Occipital lobe (tissue), 2 donors: ENCODE results near the gene SYNPO. TPM values are rescaled to one million over a fixed set of nuclear protein-coding genes. Genes with fewer than 3 reads are reported as not detected.

Experiments used
- DNase-seq: peaks from one replicate; lab custom pipeline; 2025; lab: John Stamatoyannopoulos, UW
- total RNA-seq: library from RNA; depleted of rRNA; stranded (reverse); fragments of >200 nt; gene quantifications from one replicate; pipeline ENCODE4 v1.2.3, GENCODE V29; 2014

The SYNPO gene
- total RNA-seq, 1 donor from 2014 or later = 5.8 TPM

DNA sequence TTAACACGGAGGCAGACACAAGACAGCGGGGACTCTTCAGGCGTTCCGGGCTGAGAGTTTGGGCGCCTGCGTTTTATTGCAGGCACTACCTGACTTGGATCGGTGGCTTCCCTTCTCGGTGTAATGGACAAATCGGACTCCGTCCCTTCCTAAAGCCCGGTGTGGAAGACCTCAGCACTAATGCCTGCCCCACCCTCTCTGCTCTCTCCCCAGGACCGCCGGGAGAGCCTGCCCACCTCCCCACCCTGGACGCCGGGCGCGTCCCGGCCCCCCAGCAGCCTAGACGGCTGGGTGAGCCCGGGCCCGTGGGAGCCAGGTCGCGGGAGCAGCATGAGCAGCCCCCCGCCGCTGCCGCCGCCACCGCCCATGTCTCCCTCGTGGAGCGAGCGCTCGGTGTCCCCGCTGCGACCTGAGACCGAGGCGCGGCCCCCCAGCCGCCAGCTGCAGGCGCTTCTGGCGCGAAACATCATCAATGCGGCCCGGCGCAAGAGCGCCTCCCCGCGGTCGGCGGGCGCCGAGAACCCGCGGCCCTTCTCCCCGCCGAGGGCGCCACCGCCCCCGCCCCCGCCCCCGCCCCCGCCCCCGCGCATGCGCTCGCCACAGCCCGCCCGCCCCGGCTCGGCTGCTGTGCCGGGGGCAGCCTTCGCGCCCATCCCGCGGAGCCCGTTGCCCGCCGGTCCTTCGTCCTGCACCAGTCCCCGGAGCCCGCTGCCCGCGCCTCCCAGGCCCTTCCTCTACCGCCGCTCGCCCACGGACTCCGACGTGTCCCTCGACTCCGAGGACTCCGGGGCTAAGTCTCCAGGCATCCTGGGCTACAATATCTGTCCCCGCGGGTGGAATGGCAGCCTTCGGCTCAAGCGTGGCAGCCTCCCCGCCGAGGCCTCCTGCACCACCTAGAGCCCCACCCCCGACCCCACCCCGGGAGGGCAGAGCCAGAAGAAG lies 16.0 kb downstream of the SYNPO start:
- peak; percentile 61 for DNase-seq

DNA sequence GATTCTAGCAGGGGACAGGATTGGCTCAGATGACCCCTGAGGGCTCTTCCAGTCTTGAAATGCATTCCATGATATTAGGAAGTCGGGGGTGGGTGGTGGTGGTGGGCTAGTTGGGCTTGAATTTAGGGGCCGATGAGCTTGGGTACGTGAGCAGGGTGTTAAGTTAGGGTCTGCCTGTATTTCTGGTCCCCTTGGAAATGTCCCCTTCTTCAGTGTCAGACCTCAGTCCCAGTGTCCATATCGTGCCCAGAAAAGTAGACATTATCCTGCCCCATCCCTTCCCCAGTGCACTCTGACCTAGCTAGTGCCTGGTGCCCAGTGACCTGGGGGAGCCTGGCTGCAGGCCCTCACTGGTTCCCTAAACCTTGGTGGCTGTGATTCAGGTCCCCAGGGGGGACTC lies 17.7 kb downstream of the SYNPO start:
- no peak for DNase-seq

DNA sequence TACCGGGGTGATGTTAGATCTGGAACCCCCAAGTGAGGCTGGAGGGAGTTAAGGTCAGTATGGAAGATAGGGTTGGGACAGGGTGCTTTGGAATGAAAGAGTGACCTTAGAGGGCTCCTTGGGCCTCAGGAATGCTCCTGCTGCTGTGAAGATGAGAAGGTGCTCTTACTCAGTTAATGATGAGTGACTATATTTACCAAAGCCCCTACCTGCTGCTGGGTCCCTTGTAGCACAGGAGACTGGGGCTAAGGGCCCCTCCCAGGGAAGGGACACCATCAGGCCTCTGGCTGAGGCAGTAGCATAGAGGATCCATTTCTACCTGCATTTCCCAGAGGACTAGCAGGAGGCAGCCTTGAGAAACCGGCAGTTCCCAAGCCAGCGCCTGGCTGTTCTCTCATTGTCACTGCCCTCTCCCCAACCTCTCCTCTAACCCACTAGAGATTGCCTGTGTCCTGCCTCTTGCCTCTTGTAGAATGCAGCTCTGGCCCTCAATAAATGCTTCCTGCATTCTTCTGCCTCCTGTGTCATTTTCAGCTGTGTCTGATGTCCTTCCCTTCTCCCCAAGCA lies 18.3 kb downstream of the SYNPO start:
- DNase-seq = no peak

DNA sequence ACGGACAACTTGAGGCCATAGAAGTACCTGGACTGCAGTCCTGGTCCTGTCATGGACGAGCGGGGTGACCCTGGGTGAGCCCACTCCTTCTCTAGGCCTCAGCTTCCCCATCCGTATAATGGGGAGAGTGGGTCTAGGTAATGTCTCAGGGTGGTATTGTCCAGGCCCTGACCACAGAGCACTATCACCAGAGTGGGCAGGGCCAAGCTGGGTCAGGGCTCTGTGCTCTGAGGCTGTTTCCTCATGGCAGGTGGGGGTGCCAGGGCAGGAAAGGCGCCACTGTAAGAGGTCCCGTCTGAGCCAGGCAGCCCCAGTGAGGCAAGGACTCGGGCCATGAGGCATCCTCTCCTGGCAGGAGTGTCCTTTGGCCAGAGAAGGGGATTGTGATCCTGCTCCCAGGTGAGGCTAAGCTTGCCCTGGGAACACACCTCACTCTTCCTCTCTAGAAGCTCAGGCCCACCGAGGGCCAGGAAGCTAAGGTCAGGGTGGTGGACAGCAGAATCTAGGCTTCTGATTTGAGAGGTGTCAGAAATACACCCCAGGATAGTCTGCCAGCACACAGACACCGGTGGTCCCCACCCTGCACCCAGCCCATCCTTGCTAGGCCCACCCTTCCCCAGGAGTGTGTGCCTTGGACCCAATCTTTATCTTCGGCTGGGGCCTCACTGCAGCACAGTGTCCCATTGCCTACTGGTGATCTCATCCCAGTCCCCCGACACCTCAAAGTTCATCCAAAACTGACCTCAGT lies 19.1 kb downstream of the SYNPO start:
- DNase-seq = no peak

DNA sequence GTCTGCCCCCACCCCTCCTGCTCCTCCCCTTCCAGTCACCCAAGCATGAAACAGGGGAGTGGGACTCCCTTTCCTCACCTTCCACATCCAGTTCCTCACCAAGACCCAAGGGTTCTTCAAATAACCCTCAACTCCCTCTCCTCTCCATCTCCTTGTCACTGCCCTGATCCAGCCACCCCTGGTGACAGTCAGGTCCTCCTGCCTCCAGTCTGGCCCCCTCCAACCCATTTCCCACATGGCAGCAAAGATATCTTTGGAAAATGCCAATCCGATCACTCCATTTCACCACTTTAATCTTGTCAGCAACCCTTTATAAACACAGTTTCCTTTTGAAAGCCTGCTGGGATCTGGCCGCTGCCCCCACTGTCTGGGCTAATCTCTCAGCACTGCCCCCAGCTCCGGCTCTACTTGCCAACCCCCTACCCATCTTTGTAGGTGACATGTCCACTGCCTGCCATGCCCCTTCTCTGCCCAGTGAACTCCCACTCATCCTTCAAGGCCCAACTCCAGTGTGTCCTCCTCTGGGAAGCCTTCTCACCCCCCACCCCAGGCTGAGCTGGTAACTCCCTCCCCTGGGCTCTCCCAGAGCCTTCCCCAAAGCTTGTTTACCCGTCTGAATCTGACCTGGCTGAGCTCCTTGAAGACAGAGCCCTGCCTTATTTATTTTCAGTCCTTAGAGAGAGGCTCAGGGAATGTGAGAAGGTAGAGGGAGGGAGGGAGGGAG lies 19.8 kb downstream of the SYNPO start:
- no peak for DNase-seq

DNA sequence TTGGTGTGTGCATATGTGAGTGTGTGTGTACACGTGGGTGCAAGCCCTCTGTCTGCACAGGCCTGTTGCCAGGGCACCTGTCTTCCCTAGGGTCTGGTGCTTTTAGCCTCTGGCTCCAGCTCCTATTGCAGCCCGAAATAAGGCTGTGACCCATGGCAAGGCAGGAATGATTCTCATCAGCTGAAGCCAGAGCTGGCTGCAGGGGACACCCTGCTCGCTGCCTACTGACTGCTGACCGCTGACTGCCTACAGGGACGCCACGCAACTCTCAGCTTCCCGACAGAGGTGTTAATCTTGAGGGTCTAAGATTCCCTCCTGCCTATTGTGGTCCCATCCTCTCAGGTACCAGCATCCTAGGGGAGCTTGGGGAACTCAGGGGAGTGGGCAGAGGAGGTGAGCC lies 20.6 kb downstream of the SYNPO start, which contains the start of gene MYOZ3:
TSS of gene MYOZ3 (plus strand) at position 166 of the 400 bp plus-strand sequence. CDS start 1,691 bp downstream, outside the sequence.
- DNase-seq = no peak

DNA sequence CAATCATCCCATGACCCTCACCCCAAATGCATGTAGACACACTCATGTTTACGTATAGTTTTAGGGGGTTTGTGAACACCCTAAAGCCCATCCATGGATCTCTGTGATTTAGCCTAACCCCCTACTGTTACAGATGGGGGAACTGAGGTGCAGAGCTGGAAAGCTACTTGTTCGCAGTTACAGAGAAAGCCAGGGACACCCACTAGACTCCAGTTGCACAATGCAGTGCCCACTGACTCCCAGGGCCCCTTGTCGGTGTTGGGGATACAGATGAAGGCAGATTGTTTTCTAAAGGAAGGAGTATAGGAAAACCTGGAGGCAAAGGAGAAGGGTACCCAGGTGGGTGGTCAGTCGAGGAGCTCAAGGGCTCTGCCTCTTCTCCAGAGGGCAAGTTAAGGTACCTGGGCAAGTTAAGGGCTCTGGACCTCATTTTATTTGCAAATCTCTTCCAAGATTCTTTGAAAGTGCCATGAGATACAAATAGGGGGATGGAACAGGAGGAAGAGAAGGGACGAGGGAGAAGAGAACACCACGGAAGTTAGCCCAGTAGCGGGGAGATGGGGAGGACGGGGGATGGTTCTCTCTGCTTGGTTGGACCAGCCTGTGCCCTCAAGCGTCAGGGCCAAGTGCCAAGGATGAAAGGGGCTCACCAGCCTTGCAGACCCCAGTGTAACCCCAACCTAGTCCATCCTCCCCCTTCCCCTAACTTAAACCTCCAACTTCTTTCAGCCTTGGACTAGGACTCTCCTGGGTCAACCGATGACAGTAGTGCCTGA lies 21.5 kb downstream of the SYNPO start:
- no peak for DNase-seq

DNA sequence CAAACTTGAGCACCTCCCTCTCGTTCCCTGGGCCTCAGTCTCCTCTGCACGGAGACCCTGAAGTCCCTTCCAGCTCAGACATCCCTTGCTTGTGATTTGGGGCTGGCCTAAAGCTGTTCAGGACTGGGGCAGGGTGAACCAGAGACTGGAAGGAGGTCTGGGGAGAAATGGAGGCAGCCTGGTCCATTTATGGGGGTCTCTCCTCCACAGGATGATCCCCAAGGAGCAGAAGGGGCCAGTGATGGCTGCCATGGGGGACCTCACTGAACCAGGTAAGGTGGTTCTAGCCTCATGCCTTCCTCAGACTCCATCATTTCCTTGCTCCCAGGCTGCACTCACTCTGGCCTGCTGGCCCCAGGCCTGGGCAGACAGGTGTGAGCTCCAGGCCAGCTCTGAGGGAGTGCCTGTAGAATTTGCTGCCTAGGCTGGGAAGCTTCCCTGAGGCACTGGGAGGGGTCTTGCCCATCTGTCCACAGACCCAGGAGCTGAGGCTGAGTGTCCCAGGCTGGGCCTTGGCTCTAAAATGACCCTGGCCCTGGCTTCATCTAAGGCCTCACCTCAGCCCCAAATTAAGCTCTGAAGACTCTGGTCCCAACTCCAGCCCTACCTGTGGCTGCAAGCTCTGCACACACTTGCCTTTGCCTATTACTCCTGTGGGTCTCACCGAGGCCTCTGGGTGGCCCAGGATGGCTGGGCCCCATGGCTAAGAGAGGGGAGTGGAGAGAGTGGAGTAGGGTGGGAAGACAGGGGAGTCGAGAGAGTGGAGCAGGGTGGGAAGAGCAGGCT lies 22.5 kb downstream of the SYNPO start:
- DNase-seq = no peak

DNA sequence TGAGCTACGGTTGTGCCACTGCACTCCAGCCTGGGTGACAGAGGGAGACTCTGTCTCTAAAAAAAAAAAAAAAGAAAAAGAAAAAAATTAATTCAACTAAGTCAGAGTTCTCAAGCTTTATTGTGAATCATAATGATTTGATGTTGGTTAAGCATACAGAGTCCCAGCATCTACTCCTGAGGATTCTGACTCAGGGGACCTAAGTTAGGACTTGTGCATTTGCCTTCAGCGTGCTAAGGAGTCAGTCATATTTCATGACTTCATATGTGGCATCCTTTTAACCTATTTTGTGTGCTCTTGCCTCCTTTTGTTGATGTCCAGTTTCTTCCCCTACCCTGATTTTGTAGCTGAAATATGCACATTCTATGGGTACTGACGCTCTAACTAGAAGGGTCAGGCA lies 23.5 kb downstream of the SYNPO start:
- DNase-seq = no peak

DNA sequence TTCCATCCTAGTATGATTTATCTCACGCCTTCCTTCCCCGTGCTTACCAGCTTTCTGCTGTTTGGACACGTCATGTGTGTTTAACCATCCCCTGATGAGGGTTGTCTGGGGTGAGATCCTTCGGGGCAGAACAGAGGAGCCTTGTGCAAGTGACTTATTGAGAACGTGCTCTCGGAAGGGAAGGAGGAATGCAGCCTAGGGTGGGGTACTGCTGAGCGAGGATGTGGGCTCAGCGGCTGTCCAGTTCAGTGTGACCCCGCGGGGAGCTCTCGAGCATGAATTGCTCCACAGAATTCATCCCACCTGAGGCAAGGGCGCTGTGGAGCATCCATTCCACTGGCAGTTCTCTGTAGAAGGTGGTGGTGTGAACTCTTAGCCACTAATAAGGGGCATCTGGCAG lies 24.6 kb downstream of the SYNPO start:
- DNase-seq = no peak

DNA sequence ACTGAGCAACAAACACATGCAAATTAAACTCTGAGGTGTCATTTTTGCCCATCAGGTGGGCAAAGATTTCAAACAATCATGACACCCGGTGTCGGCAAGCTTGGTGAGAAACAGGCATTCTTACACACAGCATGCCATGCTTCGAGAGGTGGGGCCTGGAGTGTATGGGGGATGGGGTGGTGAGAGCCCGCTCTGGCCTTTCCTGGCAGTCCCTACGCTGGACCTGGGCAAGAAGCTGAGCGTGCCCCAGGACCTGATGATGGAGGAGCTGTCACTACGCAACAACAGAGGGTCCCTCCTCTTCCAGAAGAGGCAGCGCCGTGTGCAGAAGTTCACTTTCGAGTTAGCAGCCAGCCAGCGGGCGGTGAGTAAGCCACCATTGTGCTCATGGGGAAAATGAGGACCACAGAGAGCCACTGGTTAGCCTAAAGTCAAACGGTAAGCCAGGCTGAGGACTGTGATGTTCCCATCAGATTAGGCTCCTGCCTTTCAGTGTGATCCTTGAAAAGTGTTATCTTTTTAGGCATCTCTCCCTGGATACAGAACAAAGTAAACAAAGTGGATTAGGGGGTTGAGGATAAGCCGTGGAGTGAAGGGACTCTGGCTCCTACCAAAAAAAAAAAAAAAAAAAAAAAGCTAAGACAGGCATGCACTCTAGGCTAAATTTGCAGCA lies 30.0 kb downstream of the SYNPO start:
- DNase-seq = no peak

DNA sequence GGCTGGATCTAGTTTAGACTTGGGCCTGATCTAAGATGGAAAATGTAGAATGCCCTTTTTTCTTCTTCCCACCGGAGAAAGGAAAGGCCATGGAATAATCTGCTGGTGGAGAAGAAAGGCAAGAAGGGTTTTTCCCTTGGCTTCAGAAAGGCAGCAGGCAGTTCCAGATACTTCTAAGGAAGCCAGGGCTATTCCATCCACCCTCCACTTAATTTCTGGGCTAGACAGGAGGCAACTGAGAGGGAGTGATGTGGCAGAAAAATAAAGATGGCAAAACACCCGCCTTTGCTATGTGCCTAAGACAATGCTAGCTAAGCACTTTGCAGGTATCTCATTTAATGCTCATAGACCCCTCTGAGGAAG lies 30.5 kb downstream of the SYNPO start:
- DNase-seq = no peak

DNA sequence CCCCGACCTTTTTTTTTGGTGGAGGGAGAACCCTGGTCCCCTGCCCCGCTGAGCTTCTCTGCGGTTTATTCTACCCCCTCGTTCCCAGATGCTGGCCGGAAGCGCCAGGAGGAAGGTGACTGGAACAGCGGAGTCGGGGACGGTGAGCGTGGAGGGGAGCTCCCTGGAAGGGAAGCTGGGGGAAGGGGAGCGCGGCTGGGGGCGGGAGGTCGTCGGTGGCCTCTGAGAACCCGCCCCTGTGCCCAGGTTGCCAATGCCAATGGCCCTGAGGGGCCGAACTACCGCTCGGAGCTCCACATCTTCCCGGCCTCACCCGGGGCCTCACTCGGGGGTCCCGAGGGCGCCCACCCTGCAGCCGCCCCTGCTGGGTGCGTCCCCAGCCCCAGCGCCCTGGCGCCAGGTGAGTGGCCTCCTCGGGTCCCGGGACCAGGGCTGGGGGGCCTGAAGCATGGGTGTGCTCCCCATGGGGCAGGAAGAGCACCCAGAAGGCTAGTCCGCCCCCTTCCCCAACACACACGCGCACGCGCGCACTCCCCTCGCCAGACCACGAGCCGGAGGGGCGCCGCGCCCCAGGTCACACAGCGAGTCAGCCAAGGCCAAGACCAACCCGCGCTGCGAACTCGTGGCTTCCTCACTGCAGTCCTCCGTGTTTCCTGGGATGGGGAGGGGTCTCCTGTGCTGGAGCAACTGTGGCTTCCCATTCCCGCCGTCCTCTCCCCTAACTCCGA lies 31.2 kb downstream of the SYNPO start:
- no peak for DNase-seq

DNA sequence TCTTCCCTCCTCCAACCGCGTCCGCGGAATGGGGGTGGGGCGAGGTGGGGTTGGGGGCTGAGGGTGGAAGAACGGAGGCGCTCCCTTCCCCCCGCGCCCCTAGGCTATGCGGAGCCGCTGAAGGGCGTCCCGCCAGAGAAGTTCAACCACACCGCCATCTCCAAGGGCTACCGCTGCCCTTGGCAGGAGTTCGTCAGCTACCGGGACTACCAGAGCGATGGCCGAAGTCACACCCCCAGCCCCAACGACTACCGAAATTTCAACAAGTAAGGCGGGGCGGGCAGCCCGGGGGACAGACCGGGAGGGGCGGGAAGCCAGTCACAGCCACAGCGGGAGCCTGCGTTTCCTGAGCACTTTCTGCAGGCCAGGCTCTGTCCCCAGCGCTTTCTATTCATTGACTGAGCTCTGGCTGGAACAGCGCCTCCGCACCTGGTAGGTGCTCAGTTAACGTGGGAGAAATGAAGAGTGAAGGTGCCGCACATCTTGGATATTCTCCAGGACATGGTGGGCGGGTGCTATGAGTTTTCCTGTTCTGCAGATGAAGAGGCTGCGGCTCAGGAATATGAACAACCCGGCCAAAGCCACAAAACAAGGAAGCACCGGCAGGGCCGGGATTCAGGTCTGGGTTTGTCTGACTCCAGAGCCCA lies 31.9 kb downstream of the SYNPO start:
- no peak for DNase-seq

DNA sequence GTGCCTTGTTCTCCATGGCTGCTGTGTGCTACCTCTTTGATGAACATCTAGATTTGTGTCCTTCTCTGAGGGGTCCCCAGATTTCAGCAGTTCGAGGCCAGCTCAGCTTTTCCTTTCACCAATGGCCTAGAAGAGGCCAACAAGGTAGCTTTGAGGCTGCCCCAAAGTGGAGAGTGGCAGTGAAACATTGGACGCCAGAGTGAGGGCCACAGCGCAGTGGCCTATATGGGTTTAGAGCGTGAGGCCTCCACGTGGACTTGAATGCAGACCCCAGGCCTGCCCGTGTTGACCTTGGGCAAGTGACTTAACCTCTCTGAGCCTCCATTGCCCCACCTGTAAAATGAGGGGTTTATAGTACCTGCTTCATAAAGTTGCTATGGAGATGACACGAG lies 32.4 kb downstream of the SYNPO start:
- DNase-seq = no peak

DNA sequence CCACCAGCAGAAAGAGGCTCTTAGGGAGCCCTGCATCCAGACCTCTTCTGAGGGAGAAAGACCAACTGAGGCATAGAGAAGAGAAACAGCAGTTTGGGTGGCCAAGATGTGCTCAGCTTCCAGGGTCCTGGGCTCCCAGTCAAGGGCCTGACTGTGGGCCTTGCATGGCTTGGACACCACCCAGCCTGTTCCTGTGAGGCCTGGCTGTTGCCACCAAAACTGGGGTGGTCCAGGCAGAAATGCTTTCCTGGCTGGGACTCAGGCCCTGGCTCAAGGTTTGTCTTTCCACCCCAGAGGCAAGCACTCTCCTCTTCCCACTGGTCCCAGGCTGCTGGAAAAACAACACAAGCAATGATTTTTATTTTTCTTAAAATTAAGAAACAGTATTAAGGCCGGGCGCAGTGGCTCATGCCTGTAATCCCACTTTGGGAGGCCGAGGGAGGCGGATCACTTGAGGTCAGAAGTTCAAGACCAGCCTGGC lies 33.9 kb downstream of the SYNPO start:
- no peak for DNase-seq

DNA sequence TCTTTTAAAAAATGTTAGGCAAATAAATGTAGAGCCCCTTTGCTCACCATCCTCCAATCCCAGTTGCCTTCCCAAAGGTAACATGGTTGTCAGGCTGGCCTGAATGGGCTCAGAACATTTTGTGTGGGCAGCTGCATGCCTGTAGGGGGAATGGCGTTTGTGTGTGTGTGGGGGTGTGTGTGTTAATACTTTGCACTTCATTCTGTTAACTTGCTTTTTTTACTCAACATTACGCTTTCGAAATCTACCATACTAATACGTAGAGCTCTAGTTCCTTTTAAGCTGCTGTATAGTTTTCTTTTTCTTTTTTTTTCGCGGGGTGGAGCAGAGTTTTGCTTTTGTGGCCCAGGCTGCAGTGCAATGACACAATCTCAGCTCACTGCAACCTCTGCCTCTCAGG lies 34.6 kb downstream of the SYNPO start:
- no peak for DNase-seq

DNA sequence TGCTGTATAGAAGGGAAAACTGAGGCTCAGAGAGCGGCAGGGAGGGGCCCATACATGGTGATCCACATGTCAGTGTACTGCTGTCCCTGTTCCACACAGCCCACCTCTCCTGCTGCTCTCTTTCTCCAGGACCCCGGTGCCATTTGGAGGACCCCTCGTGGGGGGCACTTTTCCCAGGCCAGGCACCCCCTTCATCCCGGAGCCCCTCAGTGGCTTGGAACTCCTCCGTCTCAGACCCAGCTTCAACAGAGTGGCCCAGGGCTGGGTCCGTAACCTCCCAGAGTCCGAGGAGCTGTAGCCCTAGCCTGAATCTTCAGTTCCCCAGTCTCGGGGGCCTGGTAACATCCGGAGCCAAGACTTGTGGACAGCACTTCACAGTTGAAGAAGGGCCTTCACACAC lies 36.1 kb downstream of the SYNPO start:
- no peak for DNase-seq
